GM18505 (cell line): ENCODE results near the gene IARS1.

Source experiments
- ATAC-seq: cut with Tn5 transposase; IDR thresholded peaks from one replicate; pipeline ENCODE4 v1.9.1; 2021; ENCODE audit not compliant: unreplicated experiment
- POLR2A ChIP-seq: IDR thresholded peaks from 4 replicates; pipeline ENCODE4 v1.6.1; 2011; ENCODE audit warnings: borderline replicate concordance; ENCODE audit not compliant: insufficient read depth, insufficient read length; ENCODE audit errors: extremely low read depth

The IARS1 gene

GRCh38 chr9:92313624-92314012 is 20.1 kb upstream of the IARS1 start:
- ATAC-seq, result no peak
- no peak for TF ChIP-seq POLR2A

- TF ChIP-seq POLR2A, result no peak
- no peak for ATAC-seq
These were observed 19.6 kb upstream of the IARS1 start for GRCh38 chr9:92312887-92313623.

GRCh38 chr9:92310562-92310961 is 17.1 kb upstream of the IARS1 start:
- TF ChIP-seq POLR2A, result no peak
- no peak for ATAC-seq

GRCh38 chr9:92308893-92309292 is 15.4 kb upstream of the IARS1 start:
- no peak for TF ChIP-seq POLR2A

GRCh38 chr9:92300936-92301335 is 7.4 kb upstream of the IARS1 start:
- TF ChIP-seq POLR2A, result no peak
- no peak for ATAC-seq

More at GRCh38 chr9:92308893-92309292, 15.4 kb upstream of the IARS1 start:
- no peak for ATAC-seq

- peak; percentile 48 for ATAC-seq
- no peak for TF ChIP-seq POLR2A
These were observed 5.6 kb upstream of the IARS1 start for GRCh38 chr9:92299116-92299515.

- ATAC-seq, result no peak
- TF ChIP-seq POLR2A, result no peak
These were observed 4.5 kb upstream of the IARS1 start for GRCh38 chr9:92298036-92298435.

- no peak for ATAC-seq
- no peak for TF ChIP-seq POLR2A
These were observed 4.1 kb upstream of the IARS1 start for GRCh38 chr9:92297611-92298010.

GRCh38 chr9:92295827-92296258 is 2.3 kb upstream of the IARS1 start:
- TF ChIP-seq POLR2A, result no peak
- no peak for ATAC-seq

GRCh38 chr9:92295240-92295790 is 1.8 kb upstream of the IARS1 start:
- no peak for ATAC-seq
- no peak for TF ChIP-seq POLR2A

- ATAC-seq, result no peak
- TF ChIP-seq POLR2A, result no peak
These were observed 790 bp upstream of the IARS1 start for GRCh38 chr9:92294297-92294676.

GRCh38 chr9:92293075-92293354 is 482 bp downstream of the IARS1 start:
- no peak for ATAC-seq
- TF ChIP-seq POLR2A, result no peak

- no peak for TF ChIP-seq POLR2A
- ATAC-seq, result no peak
These were observed 991 bp downstream of the IARS1 start for GRCh38 chr9:92292338-92293074.

- TF ChIP-seq POLR2A, result no peak
- no peak for ATAC-seq
These were observed 1.9 kb downstream of the IARS1 start for GRCh38 chr9:92291577-92291976.
